Neural cell (in vitro differentiated cells): ENCODE measurements around the gene GTF2IRD1. TPM values are rescaled to one million over a fixed set of nuclear protein-coding genes. Genes with fewer than 3 reads are reported as not detected.
"Not testable (repeated sequence)": the region's sequence is repeated elsewhere in the genome, so short reads cannot be mapped to it uniquely, and the experiment has no call there.

Source experiments
- H2AFZ ChIP-seq: fragments of 200-600, 300-800 bp; sonication (generic), shearing (Covaris generic); 2 replicates; pipeline ENCODE4 v1.6.0; 2014; ENCODE audit warnings: low read depth, mild to moderate bottlenecking, antibody characterized with exemption, low read length, moderate library complexity
- H3F3A ChIP-seq: fragments of 200-600 bp; shearing (Covaris generic); 2 replicates; pipeline ENCODE4 v1.6.1; 2016; ENCODE audit warnings: mild to moderate bottlenecking, moderate library complexity, mixed read lengths, antibody characterized with exemption, low read length; ENCODE audit not compliant: insufficient read depth, poor library complexity, severe bottlenecking
- H3K27ac ChIP-seq: fragments of 200-600, 300-800 bp; sonication (generic), shearing (Covaris generic); 2 replicates; pipeline ENCODE4 v1.5.1; 2014; ENCODE audit warnings: mild to moderate bottlenecking, low read length, moderate library complexity
- H3K27me3 ChIP-seq: fragments of 300-800, 200-600 bp; sonication (generic), shearing (Covaris generic); 2 replicates; pipeline ENCODE4 v1.6.0; 2014; ENCODE audit warnings: mild to moderate bottlenecking, low read depth, low read length, moderate library complexity; ENCODE audit not compliant: insufficient read depth
- H3K36me3 ChIP-seq: fragments of 300-800, 200-600 bp; sonication (generic), shearing (Covaris generic); 2 replicates; pipeline ENCODE4 v1.5.1; 2014; ENCODE audit warnings: mild to moderate bottlenecking, antibody characterized with exemption, low read length, moderate library complexity; ENCODE audit not compliant: insufficient read depth
- H3K4me2 ChIP-seq: fragments of 300-800, 200-600 bp; sonication (generic), shearing (Covaris generic); 2 replicates; pipeline ENCODE4 v1.6.0; 2014; ENCODE audit warnings: mild to moderate bottlenecking, low read length
- H3K4me3 ChIP-seq: fragments of 300-800, 200-600 bp; sonication (generic), shearing (Covaris generic); 2 replicates; pipeline ENCODE4 v1.5.1; 2014; ENCODE audit warnings: mild to moderate bottlenecking, low read length, moderate library complexity
- H3K79me2 ChIP-seq: fragments of 200-600 bp; shearing (Covaris generic); replicated peaks from 2 replicates; pipeline ENCODE4 v1.6.0; 2014; ENCODE audit warnings: mild to moderate bottlenecking, low read length, moderate library complexity; ENCODE audit not compliant: insufficient read depth
- H3K9ac ChIP-seq: fragments of 300-800, 200-600 bp; sonication (generic), shearing (Covaris generic); 2 replicates; pipeline ENCODE4 v1.6.1; 2016; ENCODE audit warnings: mild to moderate bottlenecking, low read length, mixed read lengths
- H3K9me2 ChIP-seq: fragments of 200-600 bp; shearing (Covaris generic); 2 replicates; pipeline ENCODE4 v1.6.1; 2016; ENCODE audit warnings: mild to moderate bottlenecking, low read length, mixed read lengths; ENCODE audit not compliant: insufficient read depth
- H3K9me3 ChIP-seq: fragments of 200-600, 300-800 bp; sonication (generic), shearing (Covaris generic); 2 replicates; pipeline ENCODE4 v1.6.1; 2016; ENCODE audit warnings: mild to moderate bottlenecking, mixed run types, low read length, moderate library complexity, mixed read lengths
- H4K20me1 ChIP-seq: fragments of 200-600 bp; shearing (Covaris generic); 2 replicates; pipeline ENCODE4 v1.6.1; 2016; ENCODE audit warnings: mild to moderate bottlenecking, mixed run types; ENCODE audit not compliant: insufficient read depth
- CTCF ChIP-seq: fragments of 450-650 bp; IDR thresholded peaks from 2 replicates; pipeline ENCODE4 v1.5.1; 2014; ENCODE audit warnings: antibody characterized with exemption, mild to moderate bottlenecking, moderate library complexity; ENCODE audit not compliant: poor library complexity, severe bottlenecking
- EP300 ChIP-seq: fragments of 450-650 bp; conservative IDR thresholded peaks from 2 replicates; pipeline ENCODE4 v1.6.1; 2014; ENCODE audit warnings: antibody characterized with exemption, mild to moderate bottlenecking, moderate library complexity; ENCODE audit not compliant: poor library complexity, severe bottlenecking
- MXI1 ChIP-seq: fragments of 450-650 bp; conservative IDR thresholded peaks from 2 replicates; pipeline ENCODE4 v1.6.1; 2014; ENCODE audit warnings: antibody characterized with exemption, mild to moderate bottlenecking; ENCODE audit not compliant: poor library complexity, severe bottlenecking
- POLR2AphosphoS5 ChIP-seq: IDR thresholded peaks from 2 replicates; pipeline ENCODE4 v1.6.1; 2012
- RAD21 ChIP-seq: fragments of 450-650 bp; conservative IDR thresholded peaks from 2 replicates; pipeline ENCODE4 v1.6.1; 2014; ENCODE audit warnings: antibody characterized with exemption, mild to moderate bottlenecking, moderate library complexity
- REST ChIP-seq: IDR thresholded peaks from 2 replicates; pipeline ENCODE4 v1.6.1; 2012; ENCODE audit warnings: borderline replicate concordance
- SMC3 ChIP-seq: fragments of 450-650 bp; conservative IDR thresholded peaks from 2 replicates; pipeline ENCODE4 v1.6.1; 2014; ENCODE audit warnings: antibody characterized with exemption, mild to moderate bottlenecking, moderate library complexity; ENCODE audit not compliant: poor library complexity
- TAF1 ChIP-seq: IDR thresholded peaks from 2 replicates; pipeline ENCODE4 v1.6.1; 2012; ENCODE audit warnings: low read depth
- polyA plus RNA-seq: library from polyadenylated mRNA; depleted of rRNA; stranded (reverse); fragments of >200 nt; gene quantifications from 2 replicates; pipeline ENCODE4 v1.2.3, GENCODE V29; 2014

GTF2IRD1 gene
- polyA plus RNA-seq, 1 donor from 2014 or later = 31.9 TPM

DNA sequence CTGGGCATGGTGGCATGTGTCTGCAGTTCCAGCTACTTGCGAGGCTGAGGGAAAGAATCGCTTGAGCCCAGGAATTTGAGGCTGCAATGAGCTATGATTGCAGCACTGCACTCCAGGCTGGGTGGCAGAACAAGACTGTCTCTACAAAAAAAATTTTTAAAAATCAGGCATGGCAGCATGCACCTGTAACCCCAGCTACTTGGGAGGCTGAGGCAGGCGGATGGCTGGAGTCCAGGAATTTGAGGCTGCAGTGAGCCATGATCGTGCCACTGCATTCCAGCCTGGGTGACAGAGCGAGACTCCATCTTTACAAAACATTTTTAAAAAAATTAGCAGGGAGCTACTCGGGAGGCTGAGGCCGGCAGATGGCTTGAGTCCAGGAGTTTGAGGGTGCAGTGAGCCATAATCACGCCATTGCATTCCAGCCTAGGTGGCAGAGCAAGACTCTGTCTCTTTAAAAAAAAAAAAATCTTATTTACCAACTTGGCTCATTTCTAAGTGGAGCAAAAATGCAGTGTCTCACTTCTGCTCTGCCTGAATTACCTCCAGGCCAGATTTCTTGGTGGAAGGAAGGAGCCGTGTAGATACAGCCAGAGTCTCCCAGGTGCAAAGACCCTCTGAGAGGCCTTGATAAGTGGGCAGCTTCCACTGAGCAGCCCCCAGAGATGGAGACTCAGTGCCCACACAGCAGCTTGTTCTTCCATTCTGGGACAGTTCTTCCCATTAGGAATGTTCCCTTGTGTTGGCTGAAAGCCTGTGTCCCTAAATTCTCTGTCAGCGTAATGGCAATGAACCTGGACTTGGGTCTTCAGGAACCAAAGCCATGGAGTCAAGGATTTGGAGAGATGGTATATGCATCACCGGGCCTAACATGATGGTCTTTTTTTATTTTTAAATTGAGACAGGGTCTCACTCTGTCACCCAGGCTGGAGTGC is 30.0 kb downstream of the GTF2IRD1 start:
- no peaks in the 10 kb centered on the region for H4K20me1 ChIP-seq
- peaks cover 6% of the 10 kb centered on the region for H3F3A ChIP-seq
- H3K36me3 ChIP-seq = no peaks in the 10 kb centered on the region
- no peaks in the 10 kb centered on the region for H3K27me3 ChIP-seq
- no peak overlapping the region for H3K4me3 ChIP-seq
- no peaks in the 10 kb centered on the region for H3K9me2 ChIP-seq
- no peak overlapping the region for H2AFZ ChIP-seq
- no peaks in the 10 kb centered on the region for H3K9me3 ChIP-seq
- no peak for TF ChIP-seq RAD21
- peaks cover 55% of the 10 kb centered on the region for H3K79me2 ChIP-seq
- H3K4me2 ChIP-seq = no peak overlapping the region
- H3K9ac ChIP-seq = no peak overlapping the region
- H3K27ac ChIP-seq = no peak overlapping the region

DNA sequence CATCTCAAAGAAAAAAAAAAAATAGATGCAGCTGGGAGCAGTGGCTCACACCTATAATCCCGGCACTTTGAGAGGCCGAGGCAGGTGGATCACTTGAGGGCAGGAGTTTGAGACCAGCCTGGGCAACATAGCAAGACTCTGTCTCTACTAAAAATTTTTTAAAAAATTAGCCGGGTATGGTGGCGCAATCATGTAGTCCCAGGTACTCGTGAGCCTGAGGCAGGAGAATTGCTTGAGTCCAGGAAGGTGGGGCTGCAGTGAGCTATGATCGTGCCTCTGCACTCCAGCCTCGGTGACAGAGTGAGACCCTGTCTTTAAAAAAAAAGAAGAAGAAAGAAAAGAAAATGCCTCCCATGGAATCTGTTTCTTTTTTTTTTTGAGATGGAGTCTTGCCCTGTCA is 31.9 kb downstream of the GTF2IRD1 start:
- Histone ChIP-seq H2AFZ (no peak overlapping the region), H3K4me3 (no peak overlapping the region)

DNA sequence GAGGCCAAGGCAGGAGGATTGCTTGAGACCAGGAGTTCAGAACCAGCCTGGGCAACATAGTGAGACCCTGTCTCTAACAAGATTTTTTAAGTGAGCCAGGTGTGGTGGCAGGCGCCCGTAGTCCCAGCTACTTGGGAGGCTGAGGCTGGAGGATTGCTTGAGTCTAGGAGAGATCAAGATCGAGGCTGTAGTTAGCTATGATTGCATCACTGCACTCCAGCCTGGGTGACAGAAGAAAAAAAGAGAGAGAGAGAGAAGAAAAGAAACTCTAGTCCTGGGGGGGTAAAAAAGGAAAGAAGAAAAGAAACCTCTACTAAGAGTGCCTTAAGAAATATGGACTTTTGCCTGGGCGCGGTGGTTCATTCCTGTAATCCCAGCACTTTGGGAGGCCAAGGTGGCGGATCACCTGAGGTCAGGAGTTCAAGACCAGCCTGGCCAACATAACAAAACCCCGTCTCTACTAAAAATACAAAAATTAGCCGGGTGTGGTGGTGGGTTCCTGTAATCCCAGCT is 34.9 kb downstream of the GTF2IRD1 start:
- H3K79me2 ChIP-seq = peaks cover 38% of the 10 kb centered on the region
- not testable (repeated sequence) for H3K27me3 ChIP-seq, H3K9me3 ChIP-seq, H3K9me2 ChIP-seq, H2AFZ ChIP-seq, H3F3A ChIP-seq, H3K27ac ChIP-seq, H3K4me3 ChIP-seq, H3K36me3 ChIP-seq, H3K9ac ChIP-seq, H3K4me2 ChIP-seq, H4K20me1 ChIP-seq

More for the DNA sequence above, 31.9 kb downstream of the GTF2IRD1 start:
- Histone ChIP-seq H3K27me3 (no peaks in the 10 kb centered on the region), H3K9me2 (no peaks in the 10 kb centered on the region), H3F3A (peaks cover 5% of the 10 kb centered on the region), H3K27ac (no peak overlapping the region), H3K9ac (no peak overlapping the region), H3K4me2 (no peak overlapping the region), H3K36me3 (no peaks in the 10 kb centered on the region), H4K20me1 (no peaks in the 10 kb centered on the region), H3K79me2 (peaks cover 59% of the 10 kb centered on the region), H3K9me3 (no peaks in the 10 kb centered on the region)
- no peak for TF ChIP-seq CTCF

GRCh38 chr7:74489997-74490945 is 36.6 kb downstream of the GTF2IRD1 start:
- Histone ChIP-seq H3K27ac (no peak overlapping the region), H4K20me1 (no peaks in the 10 kb centered on the region)
- TF ChIP-seq TAF1 = no peak
- no peak for TF ChIP-seq MXI1
- TF ChIP-seq EP300 = no peak
- TF ChIP-seq RAD21 = no peak
- TF ChIP-seq REST = no peak
- no peak for TF ChIP-seq SMC3
- no peak for TF ChIP-seq POLR2AphosphoS5

More at GRCh38 chr7:74489997-74490945, 36.6 kb downstream of the GTF2IRD1 start:
- Histone ChIP-seq H3K79me2 (peaks cover 40% of the 10 kb centered on the region), H3K9me3 (no peaks in the 10 kb centered on the region), H3K4me3 (no peak overlapping the region), H3K36me3 (no peaks in the 10 kb centered on the region), H3K9me2 (no peaks in the 10 kb centered on the region), H3K9ac (no peak overlapping the region), H3F3A (no peaks in the 10 kb centered on the region), H3K4me2 (no peak overlapping the region), H3K27me3 (no peaks in the 10 kb centered on the region), H2AFZ (no peak overlapping the region)
